Common myeloid progenitor, CD34-positive (primary cell): ENCODE data around the gene OR2V1.

Experiments
- CTCF ChIA-PET: fragments of 350-600 bp; sonication (Branson Sonifier 250); formaldehyde crosslinking; loops from one replicate; lab custom pipeline; 2021; ENCODE audit warnings: antibody characterized with exemption; lab: Charles Lee
- POLR2A ChIA-PET: fragments of 350-600 bp; sonication (Branson Sonifier 250); formaldehyde crosslinking; loops from one replicate; lab custom pipeline; 2021; ENCODE audit warnings: antibody characterized with exemption; lab: Charles Lee
- DNase-seq, 3 donors: peaks; one replicate each; pipeline versions ENCODE4 v3.0.0 to v3.0.0-alpha.2; 2013
- H3K27ac ChIP-seq, 2 experiments: 1 replicate in 1 of 2; 2 replicates in 1 of 2; pipeline ENCODE4 v1.7.0; 2013; ENCODE audit warnings: inconsistent platforms in 2 of 2, low read length in 2 of 2, mild to moderate bottlenecking in 2 of 2, low read depth in 1 of 2, moderate library complexity in 1 of 2; ENCODE audit not compliant: severe bottlenecking in 2 of 2, insufficient read depth in 1 of 2, poor library complexity in 1 of 2
- H3K27me3 ChIP-seq, 5 experiments: replicated peaks in 2 of 5; 1 replicate in 3 of 5; 2 replicates in 2 of 5; pipeline versions ENCODE4 v1.6.1 to v1.7.0; 2013; ENCODE audit warnings: low read length in 4 of 5, mild to moderate bottlenecking in 2 of 5, moderate library complexity in 2 of 5, inconsistent platforms in 1 of 5; ENCODE audit not compliant: insufficient read depth in 5 of 5, control insufficient read depth in 4 of 5
- H3K36me3 ChIP-seq, 4 experiments: 1 replicate in 2 of 4; 2 replicates in 2 of 4; pipeline versions ENCODE4 v1.6.1 to v1.7.0; 2013; ENCODE audit warnings: low read length in 3 of 4, control low read depth in 1 of 4, mild to moderate bottlenecking in 1 of 4; ENCODE audit not compliant: control insufficient read depth in 4 of 4, insufficient read depth in 4 of 4
- H3K4me1 ChIP-seq, 4 experiments: 1 replicate in 3 of 4; 2 replicates in 1 of 4; pipeline versions ENCODE4 v1.6.1 to v1.7.1; 2013; ENCODE audit warnings: low read length in 3 of 4, mild to moderate bottlenecking in 3 of 4, control low read depth in 1 of 4, inconsistent platforms in 1 of 4, moderate library complexity in 1 of 4; ENCODE audit not compliant: control insufficient read depth in 4 of 4, insufficient read depth in 4 of 4; ENCODE audit errors: control extremely low read depth in 1 of 4
- H3K4me3 ChIP-seq, 7 experiments: 1 replicate in 4 of 7; 2 replicates in 3 of 7; pipeline versions ENCODE4 v1.5.1 to v1.7.0; 2013; ENCODE audit warnings: mild to moderate bottlenecking in 7 of 7, low read length in 6 of 7, moderate library complexity in 6 of 7, inconsistent platforms in 2 of 7, low read depth in 2 of 7, control low read depth in 1 of 7; ENCODE audit not compliant: insufficient read depth in 4 of 7, control insufficient read depth in 1 of 7; ENCODE audit errors: extremely low read depth in 1 of 7
- H3K9me3 ChIP-seq, 5 experiments: 1 replicate in 4 of 5; 2 replicates in 1 of 5; pipeline versions ENCODE4 v1.6.1 to v1.7.1; 2013; ENCODE audit warnings: low read length in 4 of 5, mild to moderate bottlenecking in 2 of 5, inconsistent platforms in 1 of 5, low read depth in 1 of 5, moderate library complexity in 1 of 5; ENCODE audit not compliant: control insufficient read depth in 4 of 5, insufficient read depth in 2 of 5; ENCODE audit errors: control extremely low read depth in 1 of 5

OR2V1 gene

GRCh38 chr5:181076920-181077319 is 54.0 kb downstream of the OR2V1 start:
- peaks cover 0 to 23% (median 4%) of the 10 kb centered on the region in 5 experiments for H3K27me3 ChIP-seq
- CTCF ChIA-PET, result no interaction called here

More at GRCh38 chr5:181076920-181077319, 54.0 kb downstream of the OR2V1 start:
- POLR2A ChIA-PET, result no interaction called here
- Histone ChIP-seq H3K4me1 (no peaks in the 10 kb centered on the region), H3K9me3 (peaks cover 2 to 22% (median 4%) of the 10 kb centered on the region in 5 experiments), H3K27ac (no peak overlapping the region), H3K4me3 (no peak overlapping the region), H3K36me3 (no peaks in the 10 kb centered on the region)
- no peak for DNase-seq
